ENCODE measurements around the gene OR5M11.

OR5M11 gene

DNA sequence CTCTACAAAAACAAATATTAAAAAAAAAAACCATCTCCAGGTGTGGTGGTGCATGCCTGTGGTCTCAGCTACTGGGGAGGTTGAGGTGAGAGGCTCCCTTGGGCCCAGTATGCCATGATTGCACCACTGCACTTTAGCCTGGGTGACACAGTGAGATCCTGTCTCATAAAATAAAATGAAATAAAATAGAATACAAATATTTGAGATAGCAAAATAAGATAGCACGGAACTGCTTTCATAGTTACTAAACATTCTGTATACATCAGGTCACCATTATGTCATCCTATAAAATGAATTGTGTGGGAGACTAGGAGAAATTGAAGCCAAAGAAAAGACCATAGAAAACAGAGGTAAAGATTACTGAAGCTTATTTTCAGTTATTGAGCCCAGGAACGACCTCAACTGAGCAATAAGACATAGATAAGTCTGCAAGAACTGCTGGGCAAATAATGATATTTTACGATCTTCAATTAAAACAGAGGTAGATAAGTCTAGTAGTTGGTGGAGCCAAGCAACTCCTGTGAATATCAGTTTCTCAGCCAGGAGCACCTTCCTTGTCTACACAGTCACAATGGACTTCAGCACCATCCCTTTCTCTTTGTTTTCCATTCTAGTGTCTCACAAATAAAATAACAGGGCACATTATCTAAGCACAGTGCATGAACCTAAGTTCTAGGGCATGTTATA is 9.9 kb downstream of the OR5M11 start:
- no peak for DNase-seq (ENCODE audit: extremely low spot score)
- TF ChIP-seq CTCF (IDR thresholded peaks at IDR 0.05; ENCODE audit: control extremely low read depth, extremely low read depth, low read depth, missing control alignments): no peak
- ChIA-PET CTCF (no interaction called here), POLR2A (no interaction called here)

- no peak for TF ChIP-seq CTCF (IDR thresholded peaks at IDR 0.05; ENCODE audit: control extremely low read depth, extremely low read depth, low read depth, missing control alignments)
- DNase-seq (ENCODE audit: extremely low spot score): no peak
- POLR2A ChIA-PET: no interaction called here
- CTCF ChIA-PET: no interaction called here
These were observed 11.2 kb downstream of the OR5M11 start for GRCh38 chr11:56531856-56532255.

- CTCF ChIA-PET: no interaction called here
- POLR2A ChIA-PET: no interaction called here
- TF ChIP-seq CTCF (IDR thresholded peaks at IDR 0.05; ENCODE audit: control extremely low read depth, extremely low read depth, low read depth, missing control alignments): no peak
- DNase-seq (ENCODE audit: extremely low spot score): no peak
These were observed 21.0 kb downstream of the OR5M11 start for GRCh38 chr11:56522008-56522407.

GRCh38 chr11:56513280-56513679 is 29.8 kb downstream of the OR5M11 start:
- CTCF ChIA-PET: no interaction called here
- DNase-seq (ENCODE audit: extremely low spot score): no peak
- no peak for TF ChIP-seq CTCF (IDR thresholded peaks at IDR 0.05; ENCODE audit: control extremely low read depth, extremely low read depth, low read depth, missing control alignments)
- POLR2A ChIA-PET: no interaction called here

DNA sequence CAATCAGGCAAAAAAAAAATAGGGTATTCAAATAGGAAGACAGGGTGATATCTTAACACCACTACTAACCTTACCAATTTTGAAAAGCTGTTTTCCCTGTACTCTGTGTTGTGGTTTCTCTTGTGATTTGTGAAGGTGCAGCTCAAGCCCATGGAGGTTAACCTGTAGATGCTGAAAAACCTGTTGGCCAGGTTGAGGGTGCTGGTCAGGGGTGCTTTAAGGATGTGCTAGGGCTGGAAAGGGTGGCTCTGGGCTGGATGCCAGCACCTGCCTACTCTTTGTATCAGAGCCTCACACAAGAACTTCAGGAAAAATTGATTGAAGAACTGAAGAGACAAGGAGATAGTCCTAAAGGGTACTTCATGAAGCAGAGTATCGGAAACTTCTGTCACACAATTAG is 33.6 kb downstream of the OR5M11 start:
- CTCF ChIA-PET: no interaction called here
- TF ChIP-seq CTCF (IDR thresholded peaks at IDR 0.05; ENCODE audit: control extremely low read depth, extremely low read depth, low read depth, missing control alignments): no peak

DNA sequence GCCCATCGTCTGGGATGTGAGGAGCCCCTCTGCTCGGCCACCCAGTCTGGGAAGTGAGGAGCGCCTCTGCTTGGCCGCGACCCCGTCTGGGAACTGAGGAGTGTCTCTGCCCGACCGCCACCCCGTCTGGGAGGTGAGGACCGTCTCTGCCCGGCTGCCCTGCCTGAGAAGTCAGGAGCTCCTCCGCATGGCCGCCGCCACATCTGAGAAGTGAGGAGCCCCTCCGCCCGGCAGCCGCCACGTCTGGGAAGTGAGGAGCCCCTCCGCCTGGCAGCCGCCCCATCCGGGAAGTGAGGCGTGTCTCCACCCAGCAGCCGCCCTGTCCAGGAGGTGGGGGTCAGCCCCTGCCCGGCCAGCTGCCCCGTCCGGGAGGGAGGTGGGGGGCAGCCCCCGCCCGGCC is 46.0 kb downstream of the OR5M11 start:
- ChIA-PET POLR2A (no interaction called here), CTCF (no interaction called here)
- TF ChIP-seq CTCF (IDR thresholded peaks at IDR 0.05; ENCODE audit: control extremely low read depth, extremely low read depth, low read depth, missing control alignments): no peak
- no peak for DNase-seq (ENCODE audit: extremely low spot score)

More for the DNA sequence above, 33.6 kb downstream of the OR5M11 start:
- POLR2A ChIA-PET: no interaction called here
- no peak for DNase-seq (ENCODE audit: extremely low spot score)

DNA sequence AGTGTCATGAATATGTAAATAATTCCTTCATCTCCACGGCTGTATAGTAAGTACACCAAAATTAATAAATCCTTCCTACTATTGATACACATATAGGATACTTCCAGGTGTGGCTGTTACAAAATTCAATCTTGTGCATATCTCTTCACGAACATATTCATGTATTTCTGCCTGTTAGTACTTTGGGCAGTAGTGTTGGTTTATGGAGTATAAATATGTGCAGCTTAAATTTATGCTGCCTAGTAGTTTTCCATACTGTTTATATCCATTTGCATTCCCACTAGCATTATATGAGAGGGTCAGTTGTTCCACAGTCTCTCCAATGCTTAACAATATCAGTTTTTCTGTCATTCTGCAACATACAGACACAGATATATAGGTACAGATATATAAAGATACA is 47.9 kb downstream of the OR5M11 start:
- ChIA-PET POLR2A (no interaction called here), CTCF (no interaction called here)
- TF ChIP-seq CTCF (IDR thresholded peaks at IDR 0.05; ENCODE audit: control extremely low read depth, extremely low read depth, low read depth, missing control alignments): no peak
- DNase-seq (ENCODE audit: extremely low spot score): no peak

Data from GM10248 (cell line).